Heart left ventricle (tissue), 16 donors: Measurements from ENCODE around the gene ALK. TPM values are rescaled to one million over a fixed set of nuclear protein-coding genes. Genes with fewer than 3 reads are reported as not detected.
A peak's percentile ranks its signal among the peaks of the same experiment; 100 is the strongest.

ENCODE experiments used
- ATAC-seq, 4 donors: fragments of 200-7000 bp; cut with Tn5 transposase; one replicate each; pipeline ENCODE4 v1.9.1; 2020 to 2022; ENCODE audit warnings: moderate library complexity in 4 of 4, mild to moderate bottlenecking in 3 of 4, moderate number of reproducible peaks in 1 of 4
- DNase-seq, 5 donors: peaks; one replicate each; pipeline ENCODE4 v3.0.0-alpha.2; 2020
- H3K27ac ChIP-seq, 12 donors: fragments of 200-600 bp; sonication (generic) in 4 of 12; one replicate each; pipeline versions ENCODE4 v1.5.0 to v1.8.0; 2016 to 2022; ENCODE audit warnings: mild to moderate bottlenecking in 2 of 12
- H3K27me3 ChIP-seq, 9 donors: fragments of 200-600 bp; sonication (generic) in 2 of 9; one replicate each; pipeline versions ENCODE4 v1.5.1 to v1.8.0; 2016 to 2022; ENCODE audit warnings: mild to moderate bottlenecking in 3 of 9
- H3K36me3 ChIP-seq, 9 donors: fragments of 200-600 bp; sonication (generic) in 2 of 9; one replicate each; pipeline versions ENCODE4 v1.5.0 to v1.8.0; 2018 to 2022; ENCODE audit warnings: mild to moderate bottlenecking in 2 of 9
- H3K4me1 ChIP-seq, 12 donors: fragments of 200-600 bp; sonication (generic) in 4 of 12; one replicate each; pipeline versions ENCODE4 v1.5.0 to v1.8.0; 2016 to 2022; ENCODE audit warnings: mild to moderate bottlenecking in 3 of 12
- H3K4me3 ChIP-seq, 12 donors: fragments of 200-600 bp; sonication (generic) in 4 of 12; one replicate each; pipeline versions ENCODE4 v1.5.0 to v1.8.0; 2017 to 2022; ENCODE audit warnings: mild to moderate bottlenecking in 9 of 12, moderate library complexity in 4 of 12
- H3K9me3 ChIP-seq, 12 donors: fragments of 200-600 bp; sonication (generic) in 4 of 12; one replicate each; pipeline versions ENCODE4 v1.5.0 to v1.8.0; 2016 to 2022; ENCODE audit warnings: mild to moderate bottlenecking in 1 of 12
- POLR2A ChIP-seq, 2 donors: fragments of 450-650 bp; IDR thresholded peaks; one replicate each; pipeline ENCODE4 v1.6.1; 2017; ENCODE audit warnings: antibody characterized with exemption in 2 of 2, mild to moderate bottlenecking in 2 of 2, moderate library complexity in 2 of 2
- WGBS, 4 donors: extraction: QIAGEN DNeasy Blood & Tissue Kit in 2 of 4; methylation state at CpG; one replicate each; pipeline versions ENCODE4 v1.1.5 to v1.1.7; 2013 to 2018; 5-methylcytosine and 5-hydroxymethylcytosine counted together
- intact Hi-C, 10 donors: fragments of 100-400 bp; cut with DNase I; formaldehyde crosslinking; loops; one replicate each; pipeline versions ENCODE4 v1.11.1 to v1.14.2; 2022
- polyA plus RNA-seq, 2 donors: library from polyadenylated mRNA; stranded (reverse); fragments of 200-250 nt; gene quantifications; one replicate each; pipeline ENCODE4 v1.2.3, GENCODE V29; 2013
- total RNA-seq, 9 donors: library from RNA; depleted of rRNA in 2 of 9; stranded (reverse); fragments of >200 nt in 2 of 9; fragmentation: NEBNext Ultra II Directional in 3 of 9; extraction: Animal tissue kit (Norgen Biotek cat#: 25700) in 3 of 9; gene quantifications; one replicate each; pipeline versions ENCODE4 v1.1.0 to v1.2.4, GENCODE V29; 2016 to 2023
- TF ChIP-seq, protein P1 (sequence below), 12 donors: fragments of 200-600 bp; sonication (generic) in 4 of 12; IDR thresholded peaks; one replicate each; pipeline versions ENCODE4 v1.5.0 to v1.8.0; 2018 to 2022; ENCODE audit warnings: antibody characterized with exemption in 12 of 12, mild to moderate bottlenecking in 5 of 12
- donor health status: ischemic (EF 13 %, LVEDD 7.1; RV severe dilation, severe dysfunction).
- donor health status: healthy with polysubstance abuse.
- donor health status: DM: no; HTN: yes; CAD: no.
- donor health status: DM: no; HTN: no; CAD: no.
- donor health status: ischemic (EF 25% LVEDD 6.9; RV normal size, moderate dysfunction).
- donor health status: ischemic (EF 25% LVEDD 5.7; RV mildly dilated, moderate dysfunction).
- donor health status: healthy.
- donor health status: DM: yes; HTN: yes; CAD: no.
- donor health status: ischemic (EF 35%, LVEDD 5.7; RV mildly dilated, moderate dysfunction).
- donor health status: nonischemic (EF 11% LVEDD 7.7; RV severe dilation, severe dysfunction).
- donor health status: DM: yes; HTN: yes; CAD: no.
- donor health status: PGD.
- donor health status: ischemic (EF 29% LVEDD 5.4; RV normal size, mild dysfunction).
- donor health status: nonischemic (EF 23%, LVEDD 6.1; RV moderate dilation, normal function).

ALK gene
- total and polyA plus RNA-seq, 11 donors, result 0.05 to 0.50 (median 0.13) TPM; not detected in 5

DNA sequence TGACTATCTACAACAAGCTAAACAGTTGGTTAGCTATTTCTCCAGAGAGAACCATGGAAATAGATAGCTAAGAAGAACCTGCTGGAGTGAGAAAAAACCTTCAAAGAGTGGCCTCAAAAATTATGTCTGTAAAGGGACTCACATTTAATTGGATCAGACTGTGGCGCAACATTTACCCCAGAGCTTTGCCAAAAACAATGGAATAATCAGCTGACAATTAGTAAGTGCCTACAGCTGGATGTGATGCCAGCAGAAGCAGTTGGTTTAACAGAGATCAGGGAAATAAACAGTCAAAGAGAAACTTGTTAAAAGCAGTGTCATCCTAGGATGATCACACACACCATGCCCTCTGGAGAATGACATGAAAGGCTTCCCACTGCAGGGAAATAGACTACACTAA, 495.5 kb downstream of the ALK start:
- H3K36me3 ChIP-seq, result no peaks in the 10 kb centered on the region
- no peak for DNase-seq
- TF ChIP-seq, protein P1, sequence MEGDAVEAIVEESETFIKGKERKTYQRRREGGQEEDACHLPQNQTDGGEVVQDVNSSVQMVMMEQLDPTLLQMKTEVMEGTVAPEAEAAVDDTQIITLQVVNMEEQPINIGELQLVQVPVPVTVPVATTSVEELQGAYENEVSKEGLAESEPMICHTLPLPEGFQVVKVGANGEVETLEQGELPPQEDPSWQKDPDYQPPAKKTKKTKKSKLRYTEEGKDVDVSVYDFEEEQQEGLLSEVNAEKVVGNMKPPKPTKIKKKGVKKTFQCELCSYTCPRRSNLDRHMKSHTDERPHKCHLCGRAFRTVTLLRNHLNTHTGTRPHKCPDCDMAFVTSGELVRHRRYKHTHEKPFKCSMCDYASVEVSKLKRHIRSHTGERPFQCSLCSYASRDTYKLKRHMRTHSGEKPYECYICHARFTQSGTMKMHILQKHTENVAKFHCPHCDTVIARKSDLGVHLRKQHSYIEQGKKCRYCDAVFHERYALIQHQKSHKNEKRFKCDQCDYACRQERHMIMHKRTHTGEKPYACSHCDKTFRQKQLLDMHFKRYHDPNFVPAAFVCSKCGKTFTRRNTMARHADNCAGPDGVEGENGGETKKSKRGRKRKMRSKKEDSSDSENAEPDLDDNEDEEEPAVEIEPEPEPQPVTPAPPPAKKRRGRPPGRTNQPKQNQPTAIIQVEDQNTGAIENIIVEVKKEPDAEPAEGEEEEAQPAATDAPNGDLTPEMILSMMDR (IDR thresholded peaks at IDR 0.05), result no peak
- TF ChIP-seq POLR2A (IDR thresholded peaks at IDR 0.05), result no peak
- H3K4me1 ChIP-seq, result peaks cover 0 to 10% (median 0%) of the 10 kb centered on the region in 12 donors
- no peak for ATAC-seq
- no peak overlapping the region for H3K4me3 ChIP-seq
- H3K27me3 ChIP-seq, result peaks cover 0 to 6% (median 0%) of the 10 kb centered on the region in 9 donors
- WGBS, 4 donors, result 92 to 100% (median 97%) methylated on average over 1 of the region's 1 CpG
- no peak overlapping the region for H3K27ac ChIP-seq
- intact Hi-C loops, result no loop called here
- peaks cover 0 to 5% (median 0%) of the 10 kb centered on the region in 12 donors for H3K9me3 ChIP-seq

DNA sequence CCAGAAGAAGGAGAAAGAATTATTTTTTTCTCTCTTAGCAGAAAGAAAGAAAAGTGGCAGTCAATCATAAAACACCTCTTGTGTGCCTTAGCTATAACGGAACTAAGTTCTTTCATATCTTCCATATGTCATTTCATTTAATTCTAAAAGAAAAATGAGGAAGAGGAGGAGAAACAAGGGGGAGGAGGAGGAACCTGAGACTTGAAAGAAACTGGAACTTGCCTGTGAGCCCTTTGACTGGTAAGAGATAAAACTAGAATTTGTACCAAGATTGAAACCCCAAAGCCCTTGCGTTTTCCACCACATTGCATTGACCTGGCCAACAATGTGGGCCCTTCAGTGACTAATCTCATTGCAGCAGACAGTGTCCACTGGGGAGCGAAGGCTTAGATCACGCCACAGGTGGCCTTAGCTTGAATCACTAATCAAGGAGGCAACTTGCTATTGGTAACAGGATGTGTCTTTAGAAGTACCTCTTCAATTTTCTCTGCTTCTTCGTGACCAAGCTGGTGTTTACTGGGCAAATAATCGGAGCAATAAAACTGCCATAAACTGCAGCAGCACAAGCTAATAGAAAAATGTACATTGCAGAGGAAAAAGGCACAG, 498.2 kb downstream of the ALK start:
- Histone ChIP-seq H3K4me1 (peaks cover 0 to 10% (median 0%) of the 10 kb centered on the region in 12 donors), H3K9me3 (peaks cover 0 to 5% (median 0%) of the 10 kb centered on the region in 12 donors), H3K27ac (no peak overlapping the region), H3K36me3 (no peaks in the 10 kb centered on the region), H3K27me3 (peaks cover 0 to 6% (median 0%) of the 10 kb centered on the region in 9 donors), H3K4me3 (no peak overlapping the region)
- TF ChIP-seq POLR2A (IDR thresholded peaks at IDR 0.05), result no peak
- TF ChIP-seq, protein P1 (IDR thresholded peaks at IDR 0.05), result no peak
- 66 to 71% (median 67%) methylated on average over 6 of the region's 6 CpGs for WGBS, 4 donors
- intact Hi-C loops, result no loop called here
- DNase-seq, result no peak
- ATAC-seq, result no peak

DNA sequence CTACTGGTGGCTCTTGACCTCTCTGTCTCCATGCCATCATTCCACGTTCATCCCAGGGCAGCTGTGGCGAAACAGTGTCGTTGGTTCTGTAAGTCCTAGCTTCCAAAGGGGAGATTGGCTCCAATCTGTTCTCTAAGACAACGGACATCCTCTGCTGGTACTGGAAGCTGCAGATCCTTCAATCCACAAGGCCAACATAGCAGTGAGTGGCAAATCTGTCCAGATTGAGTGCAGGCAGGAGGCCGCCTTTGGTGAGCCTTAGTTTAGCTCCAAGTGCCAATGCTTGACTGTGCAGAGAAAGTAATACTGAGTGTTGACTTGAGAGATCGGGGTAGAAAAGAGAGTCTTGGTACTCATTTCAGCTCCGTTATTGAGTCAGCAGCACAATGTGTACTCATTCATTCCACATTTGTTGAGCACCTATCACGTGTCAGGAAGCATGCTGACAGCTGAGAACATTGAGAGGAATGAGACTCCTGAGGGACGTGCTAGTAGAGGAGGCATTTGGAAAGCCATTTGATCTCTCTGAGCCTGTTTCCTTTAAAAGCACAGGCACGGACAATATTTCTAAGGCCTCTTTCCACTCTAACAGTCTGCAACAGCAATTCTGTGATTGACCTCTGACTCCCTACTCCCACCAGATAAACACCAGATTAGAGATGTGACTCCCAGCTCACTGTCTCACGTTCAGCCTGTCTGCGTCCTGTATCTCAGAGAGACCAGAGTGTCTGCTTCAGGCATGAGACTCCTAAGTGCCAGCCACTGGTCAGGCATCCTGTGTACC, 500.2 kb downstream of the ALK start:
- Histone ChIP-seq H3K36me3 (no peaks in the 10 kb centered on the region), H3K27ac (no peak overlapping the region), H3K4me1 (peaks cover 0 to 10% (median 0%) of the 10 kb centered on the region in 12 donors), H3K9me3 (peaks cover 0 to 5% (median 0%) of the 10 kb centered on the region in 12 donors), H3K4me3 (no peak overlapping the region), H3K27me3 (peaks cover 0 to 6% (median 0%) of the 10 kb centered on the region in 9 donors)
- ATAC-seq, result peak; percentile 54 to 70 (median 58)
- 49 to 53% (median 50%) methylated on average over 12 of the region's 12 CpGs for WGBS, 4 donors
- intact Hi-C loops, result no loop called here
- no peak for DNase-seq
- TF ChIP-seq POLR2A (IDR thresholded peaks at IDR 0.05), result no peak

DNA sequence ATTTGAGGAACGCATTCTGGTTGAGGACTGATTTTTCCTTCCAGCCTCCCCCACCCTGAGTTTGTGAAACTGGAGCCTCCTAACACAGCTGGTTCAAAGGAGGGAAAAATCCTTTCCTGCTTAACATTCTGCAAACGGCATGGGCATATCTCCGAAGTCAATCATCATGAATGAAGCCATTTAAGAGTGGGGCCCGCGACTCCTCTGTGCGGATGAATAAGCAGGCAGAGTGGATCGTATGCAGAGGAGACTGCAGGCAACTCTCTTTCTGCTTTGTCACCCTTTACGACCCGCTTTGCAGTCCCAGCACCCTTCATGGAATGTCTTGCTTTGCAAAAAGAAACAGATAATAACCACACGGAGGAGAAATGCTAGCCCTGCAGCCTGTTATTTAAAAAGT, 500.9 kb downstream of the ALK start:
- Histone ChIP-seq H3K4me1 (peaks cover 0 to 10% (median 0%) of the 10 kb centered on the region in 12 donors), H3K36me3 (no peaks in the 10 kb centered on the region), H3K9me3 (peaks cover 0 to under 1% (median 0%) of the 10 kb centered on the region in 12 donors), H3K4me3 (no peak overlapping the region), H3K27ac (no peak overlapping the region), H3K27me3 (peaks cover 0 to 6% (median 0%) of the 10 kb centered on the region in 9 donors)
- 68 to 84% (median 74%) methylated on average over 10 of the region's 10 CpGs for WGBS, 4 donors
- DNase-seq (no peak), ATAC-seq (no peak)
- intact Hi-C loops, result no loop called here
- TF ChIP-seq POLR2A (IDR thresholded peaks at IDR 0.05), result no peak
- TF ChIP-seq, protein P1 (IDR thresholded peaks at IDR 0.05), result no peak
